ENCODE measurements around the gene FAM221A. TPM values are rescaled to one million over a fixed set of nuclear protein-coding genes. Genes with fewer than 3 reads are reported as not detected.

FAM221A gene, protein sequence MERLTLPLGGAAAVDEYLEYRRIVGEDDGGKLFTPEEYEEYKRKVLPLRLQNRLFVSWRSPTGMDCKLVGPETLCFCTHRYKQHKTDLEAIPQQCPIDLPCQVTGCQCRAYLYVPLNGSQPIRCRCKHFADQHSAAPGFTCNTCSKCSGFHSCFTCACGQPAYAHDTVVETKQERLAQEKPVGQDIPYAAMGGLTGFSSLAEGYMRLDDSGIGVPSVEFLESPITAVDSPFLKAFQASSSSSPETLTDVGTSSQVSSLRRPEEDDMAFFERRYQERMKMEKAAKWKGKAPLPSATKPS
- total RNA-seq: 2.6 and 5.0 TPM in 2 replicates

DNA sequence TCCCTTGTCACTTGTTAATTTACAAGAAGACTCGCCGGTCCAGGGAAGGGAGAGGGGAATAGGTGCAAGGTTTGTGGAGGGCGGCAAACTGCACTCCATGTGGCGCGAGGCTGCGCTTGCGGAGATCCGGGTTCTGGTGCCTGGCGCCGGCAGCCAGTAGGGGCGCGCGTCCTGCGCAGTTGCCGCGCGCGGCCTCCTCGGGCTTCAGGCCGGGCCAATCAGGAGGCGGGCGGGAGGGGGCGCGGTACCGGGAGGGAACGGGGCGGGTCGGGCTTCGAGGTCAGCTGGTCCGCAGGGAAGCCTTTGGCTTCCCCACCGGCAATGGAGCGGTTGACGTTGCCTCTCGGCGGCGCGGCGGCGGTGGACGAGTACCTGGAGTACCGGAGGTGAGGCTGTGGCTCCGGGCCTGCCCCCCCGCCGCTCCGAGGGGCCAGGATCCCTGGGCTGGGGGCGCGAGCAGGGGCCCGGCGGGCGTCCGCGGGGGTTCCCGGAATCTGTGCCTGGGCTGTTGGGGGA, at the start of gene FAM221A:
Gene FAM221A, plus strand, starts transcription at position 302 of the 516 bp plus-strand sequence. Its CDS starts 20 bp downstream, at position 322.
- no peak for FAIRE-seq
- no peaks in the 10 kb centered on the region for H3K27me3 ChIP-seq (ENCODE audit: control insufficient read depth, insufficient read depth, low read length)
- peak; percentile 45 for DNase-seq (ENCODE audit: low read depth)
- TF ChIP-seq, protein P1, sequence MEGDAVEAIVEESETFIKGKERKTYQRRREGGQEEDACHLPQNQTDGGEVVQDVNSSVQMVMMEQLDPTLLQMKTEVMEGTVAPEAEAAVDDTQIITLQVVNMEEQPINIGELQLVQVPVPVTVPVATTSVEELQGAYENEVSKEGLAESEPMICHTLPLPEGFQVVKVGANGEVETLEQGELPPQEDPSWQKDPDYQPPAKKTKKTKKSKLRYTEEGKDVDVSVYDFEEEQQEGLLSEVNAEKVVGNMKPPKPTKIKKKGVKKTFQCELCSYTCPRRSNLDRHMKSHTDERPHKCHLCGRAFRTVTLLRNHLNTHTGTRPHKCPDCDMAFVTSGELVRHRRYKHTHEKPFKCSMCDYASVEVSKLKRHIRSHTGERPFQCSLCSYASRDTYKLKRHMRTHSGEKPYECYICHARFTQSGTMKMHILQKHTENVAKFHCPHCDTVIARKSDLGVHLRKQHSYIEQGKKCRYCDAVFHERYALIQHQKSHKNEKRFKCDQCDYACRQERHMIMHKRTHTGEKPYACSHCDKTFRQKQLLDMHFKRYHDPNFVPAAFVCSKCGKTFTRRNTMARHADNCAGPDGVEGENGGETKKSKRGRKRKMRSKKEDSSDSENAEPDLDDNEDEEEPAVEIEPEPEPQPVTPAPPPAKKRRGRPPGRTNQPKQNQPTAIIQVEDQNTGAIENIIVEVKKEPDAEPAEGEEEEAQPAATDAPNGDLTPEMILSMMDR (IDR thresholded peaks at IDR 0.05; ENCODE audit: insufficient read depth, low read length, severe bottlenecking): peak; percentile 87
- no peaks in the 10 kb centered on the region for H3K36me3 ChIP-seq (ENCODE audit: control insufficient read depth, insufficient read depth, low read length)
- peak within 1 kb of the TSS; percentile 56 for H3K4me3 ChIP-seq (ENCODE audit: low read depth, low read length)

DNA sequence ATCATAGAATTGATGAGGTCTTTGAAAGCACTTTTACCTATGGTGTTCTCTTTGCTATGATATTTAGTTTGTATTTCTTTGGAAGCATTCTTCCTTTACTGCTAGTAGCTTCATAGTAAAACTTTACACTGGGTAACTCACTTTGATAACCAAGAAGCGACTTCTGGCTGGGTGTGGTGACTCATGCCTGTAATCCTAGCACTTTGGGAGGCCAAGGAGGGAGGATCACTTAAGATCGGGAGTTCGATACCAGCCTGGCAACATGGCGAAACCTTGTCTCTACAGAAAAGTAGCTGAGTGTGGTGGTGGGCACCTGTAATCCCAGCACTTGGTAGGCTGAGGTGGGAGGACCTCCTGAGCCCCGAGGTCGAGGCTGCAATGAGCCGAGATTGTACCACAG, 46.6 kb upstream of the FAM221A start:
- Histone ChIP-seq H3K4me3 (ENCODE audit: low read depth, low read length) (no peak overlapping the region), H3K27me3 (ENCODE audit: control insufficient read depth, insufficient read depth, low read length) (no peaks in the 10 kb centered on the region), H3K36me3 (ENCODE audit: control insufficient read depth, insufficient read depth, low read length) (no peaks in the 10 kb centered on the region)
- TF ChIP-seq, protein P1 (IDR thresholded peaks at IDR 0.05; ENCODE audit: insufficient read depth, low read length, severe bottlenecking): no peak
- FAIRE-seq (no peak), DNase-seq (ENCODE audit: low read depth) (no peak)

DNA sequence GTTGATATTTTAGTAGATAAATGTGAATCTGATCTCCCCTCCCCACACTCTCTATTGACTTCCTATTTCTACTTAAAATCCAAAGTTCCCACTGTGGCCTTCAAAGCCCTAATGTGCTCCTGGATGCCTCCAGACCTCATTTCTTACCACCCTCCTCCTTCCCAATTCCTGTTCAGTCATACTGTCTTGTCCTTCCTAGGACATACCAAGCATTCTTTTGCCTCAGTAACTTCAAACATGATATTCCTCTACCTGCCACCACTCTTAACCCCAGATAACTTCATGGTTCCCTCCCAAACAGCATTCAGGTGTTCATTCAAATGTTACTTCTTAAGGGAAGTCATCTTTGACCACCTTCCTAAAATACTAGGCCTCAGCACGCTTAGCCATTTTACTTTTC, 34.2 kb upstream of the FAM221A start:
- TF ChIP-seq, protein P1 (IDR thresholded peaks at IDR 0.05; ENCODE audit: insufficient read depth, low read length, severe bottlenecking): no peak
- no peaks in the 10 kb centered on the region for H3K27me3 ChIP-seq (ENCODE audit: control insufficient read depth, insufficient read depth, low read length)
- no peak for FAIRE-seq

DNA sequence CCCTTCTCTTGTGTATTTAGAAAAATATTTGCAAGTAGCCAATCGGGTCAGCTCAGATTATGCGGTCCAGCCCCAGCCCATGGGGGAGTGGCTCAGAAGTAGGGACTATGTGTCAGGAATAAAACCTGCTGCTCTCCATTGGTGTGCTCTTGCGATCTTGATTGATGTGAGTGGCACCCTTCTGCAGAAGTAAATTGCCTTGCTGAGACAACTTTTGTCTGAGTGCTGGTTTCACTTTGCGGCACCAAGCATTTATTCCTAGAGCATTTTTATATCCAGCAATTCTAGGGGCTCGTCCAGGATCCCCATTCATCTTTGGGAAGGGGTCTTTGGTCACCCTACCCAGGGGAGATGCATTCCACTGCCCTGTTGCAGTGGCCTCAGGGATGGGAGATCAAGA, 26.1 kb upstream of the FAM221A start:
- DNase-seq (ENCODE audit: low read depth) (no peak), FAIRE-seq (no peak)
- H3K36me3 ChIP-seq (ENCODE audit: control insufficient read depth, insufficient read depth, low read length): no peaks in the 10 kb centered on the region
- H3K27me3 ChIP-seq (ENCODE audit: control insufficient read depth, insufficient read depth, low read length): no peaks in the 10 kb centered on the region
- TF ChIP-seq, protein P1 (IDR thresholded peaks at IDR 0.05; ENCODE audit: insufficient read depth, low read length, severe bottlenecking): no peak
- no peak overlapping the region for H3K4me3 ChIP-seq (ENCODE audit: low read depth, low read length)

More for the DNA sequence above, 34.2 kb upstream of the FAM221A start:
- Histone ChIP-seq H3K36me3 (ENCODE audit: control insufficient read depth, insufficient read depth, low read length) (no peaks in the 10 kb centered on the region), H3K4me3 (ENCODE audit: low read depth, low read length) (no peak overlapping the region)
- no peak for DNase-seq (ENCODE audit: low read depth)

DNA sequence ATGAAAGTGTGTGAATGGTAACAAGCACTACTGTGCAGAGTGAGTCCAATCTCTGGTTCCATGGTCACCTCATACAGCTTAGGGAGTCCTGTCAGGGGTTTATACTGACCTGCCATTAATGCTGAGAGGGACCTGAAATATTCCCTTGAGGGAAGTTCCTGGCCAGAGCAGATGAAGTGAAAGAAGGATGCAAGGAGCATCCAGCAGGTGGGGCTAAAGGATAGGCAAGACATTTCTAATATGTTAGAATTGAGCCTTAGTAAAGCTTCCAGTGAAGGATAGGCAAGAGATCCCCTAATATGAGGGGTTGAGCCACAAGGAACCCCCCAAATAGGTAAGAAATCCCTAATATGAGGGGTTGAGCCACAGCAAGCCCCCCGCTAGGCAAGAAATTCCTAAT, 25.5 kb upstream of the FAM221A start:
- FAIRE-seq: no peak
- Histone ChIP-seq H3K36me3 (ENCODE audit: control insufficient read depth, insufficient read depth, low read length) (no peaks in the 10 kb centered on the region), H3K27me3 (ENCODE audit: control insufficient read depth, insufficient read depth, low read length) (no peaks in the 10 kb centered on the region), H3K4me3 (ENCODE audit: low read depth, low read length) (no peak overlapping the region)
- DNase-seq (ENCODE audit: low read depth): peak; percentile 7
- TF ChIP-seq, protein P1 (IDR thresholded peaks at IDR 0.05; ENCODE audit: insufficient read depth, low read length, severe bottlenecking): peak; percentile 23
